ENCODE data around the gene DCC.

Gene DCC

DNA sequence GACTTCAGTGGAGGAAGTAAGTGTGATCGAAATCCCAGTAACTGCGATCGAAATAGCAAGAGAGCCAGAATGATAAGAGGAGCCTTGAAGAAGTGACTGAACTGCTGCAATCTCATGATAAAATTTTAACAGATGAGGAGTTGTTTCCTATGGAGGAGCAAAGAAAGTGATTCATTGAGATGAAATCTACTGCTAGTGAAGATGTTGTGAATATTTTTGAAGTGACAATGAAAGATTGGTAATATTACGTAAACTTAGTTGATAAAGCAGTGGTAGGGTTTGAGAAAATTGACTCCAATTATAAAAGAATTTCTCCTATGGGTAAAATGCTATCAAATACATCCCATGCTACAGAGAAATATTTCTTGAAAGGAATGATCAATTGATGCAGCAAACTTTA, 1103.8 kb downstream of the DCC start:
- no peak for ATAC-seq (ENCODE audit: low read depth)
- H3K4me3 ChIP-seq (ENCODE audit: severe bottlenecking), result no peak overlapping the region
- no peaks in the 10 kb centered on the region for H3K27me3 ChIP-seq (ENCODE audit: insufficient read depth, poor library complexity, severe bottlenecking)
- no peaks in the 10 kb centered on the region for H3K36me3 ChIP-seq (ENCODE audit: low read depth)
- DNase-seq (ENCODE audit: low spot score), result no peak
- no peak overlapping the region for H3K27ac ChIP-seq (ENCODE audit: poor library complexity, severe bottlenecking)
- H3K9me3 ChIP-seq (ENCODE audit: severe bottlenecking), result no peaks in the 10 kb centered on the region
- H3K4me1 ChIP-seq (ENCODE audit: insufficient read depth, poor library complexity, severe bottlenecking), result no peaks in the 10 kb centered on the region
- TF ChIP-seq, protein P1, sequence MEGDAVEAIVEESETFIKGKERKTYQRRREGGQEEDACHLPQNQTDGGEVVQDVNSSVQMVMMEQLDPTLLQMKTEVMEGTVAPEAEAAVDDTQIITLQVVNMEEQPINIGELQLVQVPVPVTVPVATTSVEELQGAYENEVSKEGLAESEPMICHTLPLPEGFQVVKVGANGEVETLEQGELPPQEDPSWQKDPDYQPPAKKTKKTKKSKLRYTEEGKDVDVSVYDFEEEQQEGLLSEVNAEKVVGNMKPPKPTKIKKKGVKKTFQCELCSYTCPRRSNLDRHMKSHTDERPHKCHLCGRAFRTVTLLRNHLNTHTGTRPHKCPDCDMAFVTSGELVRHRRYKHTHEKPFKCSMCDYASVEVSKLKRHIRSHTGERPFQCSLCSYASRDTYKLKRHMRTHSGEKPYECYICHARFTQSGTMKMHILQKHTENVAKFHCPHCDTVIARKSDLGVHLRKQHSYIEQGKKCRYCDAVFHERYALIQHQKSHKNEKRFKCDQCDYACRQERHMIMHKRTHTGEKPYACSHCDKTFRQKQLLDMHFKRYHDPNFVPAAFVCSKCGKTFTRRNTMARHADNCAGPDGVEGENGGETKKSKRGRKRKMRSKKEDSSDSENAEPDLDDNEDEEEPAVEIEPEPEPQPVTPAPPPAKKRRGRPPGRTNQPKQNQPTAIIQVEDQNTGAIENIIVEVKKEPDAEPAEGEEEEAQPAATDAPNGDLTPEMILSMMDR (IDR thresholded peaks at IDR 0.05; ENCODE audit: poor library complexity, severe bottlenecking), result no peak

DNA sequence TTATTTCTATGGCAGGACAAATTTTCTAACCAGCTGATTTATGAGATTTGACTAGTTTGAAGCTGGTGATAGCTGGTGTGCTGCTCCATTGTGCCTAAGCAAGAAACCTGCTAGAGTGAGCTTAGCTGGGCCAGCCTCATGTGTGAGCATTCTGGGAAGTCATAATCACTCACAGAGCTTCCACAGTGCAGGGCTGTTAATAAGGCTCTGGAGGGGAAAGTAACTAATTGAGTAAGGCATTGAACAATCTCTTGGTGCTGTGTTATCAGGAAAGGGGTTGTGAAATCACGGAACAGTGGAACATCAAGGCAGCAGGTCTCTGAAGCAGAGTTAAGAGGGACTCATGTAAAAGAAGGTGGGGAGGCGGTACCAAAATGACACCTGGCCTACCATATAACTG, 1111.9 kb downstream of the DCC start:
- Histone ChIP-seq H3K27ac (ENCODE audit: poor library complexity, severe bottlenecking) (no peak overlapping the region), H3K9me3 (ENCODE audit: severe bottlenecking) (no peaks in the 10 kb centered on the region), H3K4me3 (ENCODE audit: severe bottlenecking) (no peak overlapping the region), H3K4me1 (ENCODE audit: insufficient read depth, poor library complexity, severe bottlenecking) (no peaks in the 10 kb centered on the region), H3K27me3 (ENCODE audit: insufficient read depth, poor library complexity, severe bottlenecking) (peaks cover 8% of the 10 kb centered on the region), H3K36me3 (ENCODE audit: low read depth) (no peaks in the 10 kb centered on the region)
- TF ChIP-seq, protein P1 (IDR thresholded peaks at IDR 0.05; ENCODE audit: poor library complexity, severe bottlenecking), result no peak
- DNase-seq (ENCODE audit: low spot score) (no peak), ATAC-seq (ENCODE audit: low read depth) (no peak)

DNA sequence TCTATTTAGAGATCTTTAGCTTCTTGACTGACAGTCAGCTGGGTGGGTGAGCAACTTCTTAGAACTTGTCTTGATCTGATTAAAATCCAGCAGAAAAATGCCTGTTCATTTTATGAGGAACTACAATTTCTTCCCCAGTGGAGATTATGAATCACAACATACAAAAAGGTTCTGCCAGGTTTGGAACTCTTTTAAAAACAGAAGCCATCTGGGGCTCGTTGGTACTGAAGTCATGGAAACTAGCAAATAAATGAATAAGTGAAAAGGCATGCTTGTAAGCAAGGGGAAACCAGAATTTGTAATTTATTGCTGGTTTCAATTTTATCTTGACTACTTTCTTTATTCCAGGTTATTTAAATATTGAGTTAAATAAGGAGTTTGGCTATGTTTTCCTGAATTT, 1117.1 kb downstream of the DCC start:
- ATAC-seq (ENCODE audit: low read depth) (no peak), DNase-seq (ENCODE audit: low spot score) (no peak)
- H3K4me3 ChIP-seq (ENCODE audit: severe bottlenecking), result no peak overlapping the region
- TF ChIP-seq, protein P1 (IDR thresholded peaks at IDR 0.05; ENCODE audit: poor library complexity, severe bottlenecking), result no peak
- no peaks in the 10 kb centered on the region for H3K36me3 ChIP-seq (ENCODE audit: low read depth)
- H3K27me3 ChIP-seq (ENCODE audit: insufficient read depth, poor library complexity, severe bottlenecking), result peaks cover 8% of the 10 kb centered on the region
- no peak overlapping the region for H3K27ac ChIP-seq (ENCODE audit: poor library complexity, severe bottlenecking)
- H3K4me1 ChIP-seq (ENCODE audit: insufficient read depth, poor library complexity, severe bottlenecking), result no peaks in the 10 kb centered on the region
- H3K9me3 ChIP-seq (ENCODE audit: severe bottlenecking), result no peaks in the 10 kb centered on the region

DNA sequence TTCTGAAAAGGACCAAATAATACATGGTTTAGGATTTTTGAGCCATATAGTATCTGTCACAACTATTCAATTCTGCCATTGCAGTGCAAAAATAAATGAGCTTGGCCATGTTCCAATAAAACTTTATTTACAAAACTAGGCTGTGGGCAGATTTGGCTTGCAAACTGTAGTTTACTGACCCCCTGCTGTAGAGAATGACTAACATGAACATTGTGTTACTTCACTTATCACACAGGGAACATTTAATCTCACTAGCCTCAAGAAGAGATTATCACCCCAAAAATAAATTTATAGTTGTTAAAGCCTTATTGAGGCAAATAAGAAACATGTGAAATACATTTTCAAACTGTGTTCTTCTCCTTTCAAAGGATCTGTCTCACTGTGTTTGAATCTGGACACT, 1118.3 kb downstream of the DCC start:
- H3K4me3 ChIP-seq (ENCODE audit: severe bottlenecking), result no peak overlapping the region
- H3K36me3 ChIP-seq (ENCODE audit: low read depth), result no peaks in the 10 kb centered on the region
- H3K4me1 ChIP-seq (ENCODE audit: insufficient read depth, poor library complexity, severe bottlenecking), result no peaks in the 10 kb centered on the region
- H3K9me3 ChIP-seq (ENCODE audit: severe bottlenecking), result no peaks in the 10 kb centered on the region
- DNase-seq (ENCODE audit: low spot score) (no peak), ATAC-seq (ENCODE audit: low read depth) (no peak)
- TF ChIP-seq, protein P1 (IDR thresholded peaks at IDR 0.05; ENCODE audit: poor library complexity, severe bottlenecking), result no peak
- peaks cover 8% of the 10 kb centered on the region for H3K27me3 ChIP-seq (ENCODE audit: insufficient read depth, poor library complexity, severe bottlenecking)
- H3K27ac ChIP-seq (ENCODE audit: poor library complexity, severe bottlenecking), result no peak overlapping the region

DNA sequence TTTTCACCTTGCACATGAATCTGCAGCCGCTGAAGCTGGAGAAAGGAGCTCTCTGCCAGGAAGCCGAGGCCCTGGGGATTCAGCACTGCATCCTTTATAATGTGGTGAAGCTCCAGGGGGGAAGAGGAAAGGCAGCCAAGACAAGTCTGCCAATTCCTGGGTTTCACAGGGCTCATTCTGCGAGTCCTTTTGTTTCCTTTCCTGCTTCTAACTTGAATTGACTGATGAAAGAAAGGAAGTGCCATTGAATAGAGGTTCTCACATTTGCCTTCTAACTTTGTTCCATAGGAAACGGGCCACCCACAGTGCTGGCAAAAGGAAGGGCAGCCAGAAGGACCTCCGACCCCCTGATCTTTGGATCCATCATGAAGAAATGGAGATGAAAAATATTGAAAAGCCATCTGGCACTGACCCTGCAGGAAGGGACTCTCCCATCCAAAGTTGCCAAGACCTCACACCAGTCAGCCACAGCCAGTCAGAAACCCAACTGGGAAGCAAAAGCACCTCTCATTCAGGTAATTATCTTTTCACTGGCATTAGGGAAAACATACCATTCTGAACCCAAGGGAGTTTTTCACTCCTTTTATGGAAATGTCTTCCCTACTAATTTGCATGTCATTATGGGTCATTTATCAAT, 1119.1 kb downstream of the DCC start:
- peaks cover 8% of the 10 kb centered on the region for H3K27me3 ChIP-seq (ENCODE audit: insufficient read depth, poor library complexity, severe bottlenecking)
- H3K9me3 ChIP-seq (ENCODE audit: severe bottlenecking), result no peaks in the 10 kb centered on the region
- H3K27ac ChIP-seq (ENCODE audit: poor library complexity, severe bottlenecking), result no peak overlapping the region
- ATAC-seq (ENCODE audit: low read depth), result no peak
- TF ChIP-seq, protein P1 (IDR thresholded peaks at IDR 0.05; ENCODE audit: poor library complexity, severe bottlenecking), result no peak
- H3K4me1 ChIP-seq (ENCODE audit: insufficient read depth, poor library complexity, severe bottlenecking), result no peaks in the 10 kb centered on the region
- H3K36me3 ChIP-seq (ENCODE audit: low read depth), result no peaks in the 10 kb centered on the region
- H3K4me3 ChIP-seq (ENCODE audit: severe bottlenecking), result no peak overlapping the region
- no peak for DNase-seq (ENCODE audit: low spot score)
